Large intestine (tissue), 3 donors: Measurements from ENCODE around the gene WDR37. TPM values are rescaled to one million over a fixed set of nuclear protein-coding genes. Genes with fewer than 3 reads are reported as not detected.
"Not testable (repeated sequence)": the region's sequence is repeated elsewhere in the genome, so short reads cannot be mapped to it uniquely, and the experiment has no call there.

Source experiments
- DNase-seq, 2 donors: peaks; one replicate each; pipeline versions ENCODE4 v3.0.0 to v3.0.0-alpha.2; 2013
- H3K27ac ChIP-seq: one replicate; pipeline ENCODE4 v1.5.1; 2013; ENCODE audit warnings: low read length
- H3K27me3 ChIP-seq: 2 replicates; pipeline ENCODE4 v1.6.1; 2013; ENCODE audit warnings: low read length; ENCODE audit not compliant: control insufficient read depth, insufficient read depth
- H3K36me3 ChIP-seq: 2 replicates; pipeline ENCODE4 v1.6.1; 2013; ENCODE audit warnings: low read length; ENCODE audit not compliant: control insufficient read depth, insufficient read depth
- H3K4me1 ChIP-seq: one replicate; pipeline ENCODE4 v1.6.1; 2013; ENCODE audit warnings: low read length; ENCODE audit not compliant: control insufficient read depth, insufficient read depth
- H3K4me3 ChIP-seq: one replicate; pipeline ENCODE4 v1.5.1; 2013; ENCODE audit warnings: low read length
- H3K9me3 ChIP-seq: one replicate; pipeline ENCODE4 v1.6.1; 2013; ENCODE audit warnings: mild to moderate bottlenecking, low read depth, low read length, moderate library complexity; ENCODE audit not compliant: control insufficient read depth
- WGBS: methylation state at CpG from one replicate; pipeline ENCODE4 v1.1.5; 2013; ENCODE audit warnings: low lambda C conversion rate; ENCODE audit not compliant: insufficient coverage; 5-methylcytosine and 5-hydroxymethylcytosine counted together
- polyA plus RNA-seq: library from polyadenylated mRNA; unstranded; fragments of 120-200 nt; gene quantifications from one replicate; pipeline ENCODE4 v1.2.1, GENCODE V29; 2013

Gene WDR37
- polyA plus RNA-seq, 1 donor: 14.2 TPM

DNA sequence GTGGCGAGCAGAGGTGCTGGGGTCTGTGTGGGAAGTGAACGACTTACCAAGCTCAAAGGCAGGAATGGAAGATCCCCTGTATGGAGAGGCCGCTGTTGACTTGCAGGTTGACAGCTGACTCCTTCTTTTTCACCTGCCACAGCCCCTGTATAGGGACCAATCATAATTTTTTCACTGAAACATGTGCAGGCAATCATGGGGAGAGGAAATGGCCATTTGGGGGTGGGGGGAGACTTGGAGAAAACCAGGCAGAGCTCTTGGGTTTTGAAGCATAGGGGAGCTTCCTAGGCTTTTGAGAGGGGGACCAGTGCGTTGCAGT, 101.4 kb downstream of the WDR37 start:
- Histone ChIP-seq H3K4me3 (no peak overlapping the region), H3K27me3 (no peaks in the 10 kb centered on the region), H3K36me3 (no peaks in the 10 kb centered on the region), H3K9me3 (no peaks in the 10 kb centered on the region), H3K4me1 (no peaks in the 10 kb centered on the region), H3K27ac (no peak overlapping the region)
- no CpG with 5 or more reads among the region's 4 CpGs for WGBS
- DNase-seq: no peak

DNA sequence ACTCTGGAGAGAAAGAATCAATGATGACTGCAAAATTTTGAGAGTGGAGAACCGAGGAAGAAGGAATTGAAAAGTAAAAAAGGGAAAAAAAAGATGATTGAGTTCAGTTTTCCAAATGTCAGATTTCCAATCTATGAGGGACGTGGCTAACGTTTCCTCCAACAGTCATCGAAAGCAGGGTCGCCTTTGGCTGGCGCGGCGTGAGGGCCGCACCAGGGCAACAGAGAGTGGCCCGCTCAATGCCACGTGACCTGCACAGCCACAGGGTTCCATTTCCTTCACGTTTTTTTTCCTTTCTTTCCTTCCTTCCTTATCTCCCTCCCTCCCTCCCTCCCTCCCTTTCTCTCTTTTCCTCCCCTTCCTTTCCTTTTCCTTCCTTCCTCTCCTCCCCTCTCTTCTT, 101.9 kb downstream of the WDR37 start:
- no peaks in the 10 kb centered on the region for H3K27me3 ChIP-seq
- no peak overlapping the region for H3K4me3 ChIP-seq
- H3K4me1 ChIP-seq: no peaks in the 10 kb centered on the region
- no peaks in the 10 kb centered on the region for H3K36me3 ChIP-seq
- H3K9me3 ChIP-seq: no peaks in the 10 kb centered on the region
- WGBS: 84% methylated on average over 5 of the region's 12 CpGs
- H3K27ac ChIP-seq: no peak overlapping the region
- no peak for DNase-seq

GRCh38 chr10:1158536-1158935, 102.4 kb downstream of the WDR37 start:
- H3K9me3 ChIP-seq, H3K27me3 ChIP-seq, H3K27ac ChIP-seq, DNase-seq, H3K4me1 ChIP-seq, H3K4me3 ChIP-seq, H3K36me3 ChIP-seq: not testable (repeated sequence)
- WGBS: 100% methylated on average over 2 of the region's 10 CpGs

DNA sequence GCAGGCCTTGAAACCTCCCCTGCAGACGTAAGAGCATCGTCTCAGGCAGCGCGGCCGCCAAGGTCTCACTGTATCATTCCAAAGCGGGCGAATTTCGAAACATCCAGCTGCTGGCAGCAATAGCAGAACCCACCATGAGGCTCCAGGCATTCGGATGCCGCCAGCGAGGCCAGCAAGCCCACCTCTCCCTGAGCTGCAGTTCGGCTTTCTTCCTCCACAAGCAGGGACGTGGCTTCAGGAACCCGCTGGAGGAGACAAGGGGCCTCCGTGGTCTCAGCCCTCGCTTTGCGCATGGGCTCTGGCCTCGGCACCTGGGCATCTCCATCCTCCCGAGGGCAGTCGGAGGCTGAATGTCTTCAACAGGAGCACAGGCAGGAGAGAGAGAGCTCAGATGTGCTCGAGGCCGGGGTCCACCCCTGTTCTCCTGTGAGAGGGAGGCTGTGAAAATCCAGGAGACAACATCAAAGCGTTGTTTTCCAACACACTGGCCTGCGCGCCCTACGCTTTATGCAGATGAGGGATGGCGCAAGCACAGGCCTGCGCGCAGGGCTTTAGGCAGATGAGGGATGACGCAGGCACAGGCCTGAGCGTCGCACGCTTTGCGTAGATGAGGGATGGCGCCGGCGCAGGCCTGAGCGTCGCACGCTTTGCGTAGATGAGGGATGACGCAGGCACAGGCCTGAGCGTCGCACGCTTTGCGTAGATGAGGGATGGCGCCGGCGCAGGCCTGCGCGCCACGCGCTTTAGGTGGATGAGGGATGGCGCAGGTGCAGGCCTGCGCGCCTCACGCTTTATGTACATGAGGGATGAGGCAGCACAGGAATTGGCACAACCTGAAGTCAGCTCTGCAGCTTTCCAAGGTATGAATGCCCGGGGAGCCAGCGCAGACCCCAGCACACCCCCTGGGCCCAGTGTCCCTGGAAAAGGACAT, 103.2 kb downstream of the WDR37 start:
- 96% methylated on average over 14 of the region's 59 CpGs for WGBS
- Histone ChIP-seq H3K4me1 (no peaks in the 10 kb centered on the region), H3K36me3 (no peaks in the 10 kb centered on the region), H3K27me3 (no peaks in the 10 kb centered on the region), H3K4me3 (no peak overlapping the region), H3K27ac (no peak overlapping the region), H3K9me3 (no peaks in the 10 kb centered on the region)
- no peak for DNase-seq

DNA sequence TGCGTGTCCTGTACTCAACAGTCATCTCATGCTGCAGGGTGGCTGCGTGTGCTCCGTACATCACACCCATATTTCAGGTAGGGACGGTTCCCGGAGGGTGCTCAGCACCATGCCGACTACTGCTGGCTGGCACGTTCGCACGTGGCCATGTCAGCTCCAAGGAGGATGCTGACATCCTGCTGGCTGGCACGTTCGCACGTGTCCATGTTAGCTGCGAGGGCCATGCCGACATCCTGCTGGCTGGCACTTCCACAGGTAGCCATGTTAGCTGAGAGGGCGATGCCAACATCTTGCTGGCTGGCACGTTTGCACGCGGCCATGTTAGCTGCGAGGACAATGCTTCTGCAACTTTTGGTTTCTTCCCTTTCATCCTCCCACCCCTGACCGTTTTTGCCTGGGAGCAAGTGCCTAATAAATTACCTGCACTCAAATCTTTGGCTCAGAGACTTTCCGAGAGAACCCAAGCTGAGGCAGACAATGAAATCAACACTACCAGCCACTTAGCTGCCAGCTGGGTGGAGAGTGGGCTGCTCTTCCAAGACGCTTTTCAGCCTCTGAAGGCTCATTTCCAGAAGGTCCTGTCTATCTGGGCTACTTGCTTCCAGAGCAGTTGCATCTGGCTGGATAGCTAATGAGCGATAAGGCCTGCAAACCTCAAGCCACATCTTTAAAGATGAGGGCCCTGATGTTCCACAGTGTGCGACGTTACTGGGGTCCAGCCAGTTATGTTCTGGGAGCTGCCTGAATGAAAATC, 104.6 kb downstream of the WDR37 start:
- H3K27ac ChIP-seq: no peak overlapping the region
- no peaks in the 10 kb centered on the region for H3K36me3 ChIP-seq
- whole genome bisulfite sequencing: no CpG with 5 or more reads among the region's 25 CpGs
- no peaks in the 10 kb centered on the region for H3K27me3 ChIP-seq
- no peaks in the 10 kb centered on the region for H3K4me1 ChIP-seq
- DNase-seq: no peak
- H3K4me3 ChIP-seq: no peak overlapping the region
- H3K9me3 ChIP-seq: no peaks in the 10 kb centered on the region

DNA sequence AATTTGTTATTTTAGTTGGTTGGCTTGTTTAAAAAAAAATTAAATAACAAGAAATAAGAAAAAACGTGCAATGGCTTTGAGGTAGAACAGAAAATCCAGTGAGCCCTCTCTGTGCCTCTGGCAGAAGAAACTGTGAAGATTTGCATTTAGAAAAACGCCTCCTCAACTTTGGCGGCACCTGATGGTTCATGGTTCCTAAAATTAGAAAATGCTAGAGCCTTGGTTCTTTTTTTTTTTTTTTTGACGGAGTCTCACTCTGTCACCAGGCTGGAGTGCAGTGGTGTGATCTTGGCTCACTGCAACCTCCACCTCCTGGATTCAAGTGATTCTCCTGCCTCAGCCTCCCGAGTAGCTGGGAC, 105.1 kb downstream of the WDR37 start:
- H3K27ac ChIP-seq, H3K4me3 ChIP-seq, H3K27me3 ChIP-seq, DNase-seq, H3K4me1 ChIP-seq, H3K36me3 ChIP-seq, H3K9me3 ChIP-seq: not testable (repeated sequence)
- 60% methylated on average over 1 of the region's 5 CpGs for WGBS

- Histone ChIP-seq H3K27ac (no peak overlapping the region), H3K36me3 (no peaks in the 10 kb centered on the region), H3K4me1 (no peaks in the 10 kb centered on the region), H3K4me3 (no peak overlapping the region), H3K9me3 (no peaks in the 10 kb centered on the region), H3K27me3 (no peaks in the 10 kb centered on the region)
- no peak for DNase-seq
- WGBS: no CpG with 5 or more reads among the region's 13 CpGs
Measured at GRCh38 chr10:1162481-1163203, 106.5 kb downstream of the WDR37 start.

GRCh38 chr10:1163204-1163660, 107.0 kb downstream of the WDR37 start:
- DNase-seq: no peak
- WGBS: no CpG with 5 or more reads among the region's 29 CpGs
- Histone ChIP-seq H3K27ac (no peak overlapping the region), H3K4me1 (no peaks in the 10 kb centered on the region), H3K4me3 (no peak overlapping the region), H3K27me3 (no peaks in the 10 kb centered on the region), H3K9me3 (no peaks in the 10 kb centered on the region), H3K36me3 (no peaks in the 10 kb centered on the region)

DNA sequence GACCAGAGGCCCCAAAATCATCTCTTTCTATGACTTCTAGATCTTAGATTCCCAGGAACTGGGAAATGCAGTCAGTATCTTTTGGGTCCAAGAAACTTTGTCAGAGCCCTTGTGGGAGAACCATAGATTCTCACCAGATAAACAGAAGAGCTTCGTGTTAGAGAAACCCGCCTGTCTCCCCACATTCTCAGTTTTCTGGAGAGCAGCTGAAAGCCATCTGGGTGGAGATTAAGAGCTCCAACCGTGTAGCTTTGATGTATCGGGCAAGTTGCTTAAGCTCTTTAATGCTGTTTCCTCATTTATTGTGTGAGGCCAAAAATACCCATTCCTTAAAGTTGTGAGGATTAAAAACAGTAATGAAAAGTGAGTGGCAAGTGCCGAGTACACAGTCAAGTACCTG, 107.6 kb downstream of the WDR37 start:
- Histone ChIP-seq H3K4me3 (no peak overlapping the region), H3K36me3 (no peaks in the 10 kb centered on the region), H3K4me1 (no peaks in the 10 kb centered on the region), H3K27ac (no peak overlapping the region), H3K27me3 (no peaks in the 10 kb centered on the region), H3K9me3 (no peaks in the 10 kb centered on the region)
- no peak for DNase-seq
- 100% methylated on average over 1 of the region's 5 CpGs for WGBS

DNA sequence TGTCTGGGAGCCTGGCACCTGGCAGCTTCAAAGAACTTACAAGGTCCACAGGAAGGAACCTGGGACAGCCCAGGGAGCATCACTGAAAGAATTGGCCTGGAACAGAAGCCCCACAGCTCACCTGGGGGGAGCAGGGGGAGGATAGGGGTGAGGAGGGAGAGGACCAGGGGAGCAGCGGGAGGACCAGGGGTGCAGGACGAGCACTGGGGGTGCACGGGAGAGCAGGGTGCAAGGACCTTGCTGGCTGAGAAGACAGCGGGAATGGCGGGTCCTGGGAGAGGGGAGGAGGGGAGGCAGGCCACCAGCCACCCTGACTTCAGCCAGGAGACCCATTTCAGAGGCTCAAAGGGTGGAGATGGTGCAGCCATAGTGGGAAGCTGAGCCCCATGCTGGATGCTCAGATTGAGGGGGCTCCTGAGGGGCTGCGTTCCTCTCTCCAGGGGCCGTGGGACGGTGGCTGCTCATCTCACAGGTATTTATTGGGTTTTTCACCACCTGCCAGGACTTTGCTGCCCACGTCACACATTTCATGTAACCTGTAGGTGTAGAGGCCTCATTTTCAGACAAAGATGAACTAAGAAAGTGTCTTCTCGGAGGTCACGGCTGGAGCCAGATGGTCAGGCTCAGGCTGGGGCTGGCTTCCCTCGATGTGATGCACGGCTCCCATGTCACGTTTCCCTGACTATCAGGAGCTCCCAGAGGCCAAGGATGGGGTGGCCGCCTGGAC, 110.1 kb downstream of the WDR37 start:
- H3K9me3 ChIP-seq: no peaks in the 10 kb centered on the region
- no peak overlapping the region for H3K27ac ChIP-seq
- DNase-seq: no peak
- no CpG with 5 or more reads among the region's 15 CpGs for WGBS
- no peaks in the 10 kb centered on the region for H3K27me3 ChIP-seq
- H3K4me1 ChIP-seq: no peaks in the 10 kb centered on the region
- H3K4me3 ChIP-seq: no peak overlapping the region
- no peaks in the 10 kb centered on the region for H3K36me3 ChIP-seq
